Calu3 (cell line): ENCODE results near the gene TIMM50. TPM values are rescaled to one million over a fixed set of nuclear protein-coding genes. Genes with fewer than 3 reads are reported as not detected.
A peak's percentile ranks its signal among the peaks of the same experiment; 100 is the strongest.

Source experiments
- BruUV-seq: library from RNA; stranded (reverse); fragments of 400-500 nt; replicated peaks from 2 replicates; lab custom pipeline; 2021; lab: Mats Ljungman, UMichigan
- CTCF ChIA-PET: fragments of 300-600 bp; sonication (Branson Sonifier 250); formaldehyde crosslinking; loops from one replicate; lab custom pipeline; 2022; ENCODE audit warnings: antibody characterized with exemption; lab: Charles Lee
- DNase-seq: peaks from one replicate; pipeline ENCODE4 v3.0.0; 2022
- H3K27ac Mint-ChIP-seq: one replicate; pipeline ENCODE4 v1.8.0; 2022; ENCODE audit warnings: mixed read lengths; ENCODE audit not compliant: unreplicated experiment
- H3K27me3 Mint-ChIP-seq: one replicate; pipeline ENCODE4 v1.8.0; 2022; ENCODE audit warnings: mixed read lengths; ENCODE audit not compliant: unreplicated experiment
- H3K36me3 Mint-ChIP-seq: one replicate; pipeline ENCODE4 v1.8.0; 2022; ENCODE audit warnings: mild to moderate bottlenecking, moderate library complexity, mixed read lengths; ENCODE audit not compliant: insufficient read depth, unreplicated experiment
- H3K4me1 Mint-ChIP-seq: one replicate; pipeline ENCODE4 v1.8.0; 2022; ENCODE audit warnings: mild to moderate bottlenecking, low read depth, mixed read lengths; ENCODE audit not compliant: unreplicated experiment
- H3K4me3 Mint-ChIP-seq: one replicate; pipeline ENCODE4 v1.8.0; 2022; ENCODE audit warnings: mild to moderate bottlenecking, low read depth, moderate library complexity, mixed read lengths; ENCODE audit not compliant: unreplicated experiment
- H3K9me3 Mint-ChIP-seq: one replicate; pipeline ENCODE4 v1.8.0; 2022; ENCODE audit warnings: low read depth, mixed read lengths; ENCODE audit not compliant: unreplicated experiment
- CTCF ChIP-seq: fragments of 200-600 bp; IDR thresholded peaks from one replicate; pipeline ENCODE4 v1.8.0; 2022; ENCODE audit warnings: antibody characterized with exemption; ENCODE audit not compliant: unreplicated experiment
- intact Hi-C: fragments of 100-400 bp; cut with micrococcal nuclease; formaldehyde crosslinking; loops from one replicate; pipeline ENCODE4 v1.10.0; 2022; ENCODE audit not compliant: unreplicated experiment
- total RNA-seq: library from RNA; stranded (reverse); gene quantifications from 2 replicates; pipeline ENCODE4 v1.2.3, GENCODE V29; 2022

Gene TIMM50
- total RNA-seq, 1 experiment from 2014 or later = 116 TPM

GRCh38 chr19:39506598-39506943, 25.9 kb downstream of the TIMM50 start:
- Mint-ChIP-seq H3K27me3 (peaks cover 74% of the 10 kb centered on the region), H3K9me3 (no peaks in the 10 kb centered on the region), H3K4me1 (no peaks in the 10 kb centered on the region), H3K36me3 (peaks cover 5% of the 10 kb centered on the region), H3K4me3 (peak overlapping the region; percentile 72), H3K27ac (no peak overlapping the region)
- no peak for TF ChIP-seq CTCF
- no TSS peak for BruUV-seq
- no peak for DNase-seq
- CTCF ChIA-PET = interaction anchor here (1.1 kb wide), 1 partner anchor 26 kb away, joined by 4 read pairs; the partner anchor contains the start of gene TIMM50
- intact Hi-C loops = no loop called here

- TF ChIP-seq CTCF = no peak
- H3K9me3 Mint-ChIP-seq = no peaks in the 10 kb centered on the region
- peaks cover 76% of the 10 kb centered on the region for H3K27me3 Mint-ChIP-seq
- H3K4me3 Mint-ChIP-seq = peak overlapping the region; percentile 72
- peaks cover 5% of the 10 kb centered on the region for H3K36me3 Mint-ChIP-seq
- H3K4me1 Mint-ChIP-seq = no peaks in the 10 kb centered on the region
- intact Hi-C loops = no loop called here
- H3K27ac Mint-ChIP-seq = no peak overlapping the region
- peak; percentile 64 for DNase-seq
- CTCF ChIA-PET = interaction anchor here (1.1 kb wide), 1 partner anchor 27 kb away, joined by 4 read pairs; the partner anchor contains the start of gene TIMM50
- no TSS peak for BruUV-seq
These were observed 26.5 kb downstream of the TIMM50 start for GRCh38 chr19:39506944-39507714.

DNA sequence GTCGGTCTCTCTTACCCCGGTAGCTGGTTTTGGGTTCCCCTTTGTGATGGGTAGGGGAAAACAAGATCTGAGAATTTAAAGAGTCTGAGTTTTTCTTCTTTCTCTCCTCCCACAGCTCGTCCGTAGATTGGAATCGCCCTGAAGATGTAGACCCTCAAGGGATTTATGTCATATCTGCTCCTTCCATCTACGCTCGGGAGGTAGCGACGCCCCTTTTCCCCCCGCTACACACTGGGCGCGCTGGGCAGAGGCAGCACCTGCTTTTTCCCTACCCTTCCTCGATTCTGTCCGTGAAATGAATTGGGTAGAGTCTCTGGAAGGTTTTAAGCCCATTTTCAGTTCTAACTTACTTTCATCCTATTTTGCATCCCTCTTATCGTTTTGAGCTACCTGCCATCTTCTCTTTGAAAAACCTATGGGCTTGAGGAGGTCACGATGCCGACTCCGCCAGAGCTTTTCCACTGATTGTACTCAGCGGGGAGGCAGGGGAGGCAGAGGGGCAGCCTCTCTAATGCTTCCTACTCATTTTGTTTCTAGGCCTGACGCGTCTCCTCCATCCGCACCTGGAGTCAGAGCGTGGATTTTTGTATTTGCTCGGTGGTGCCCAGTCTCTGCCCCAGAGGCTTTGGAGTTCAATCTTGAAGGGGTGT, 27.2 kb downstream of the TIMM50 start:
- CTCF ChIA-PET = interaction anchor here (1.1 kb wide), 1 partner anchor 27 kb away, joined by 4 read pairs; the partner anchor contains the start of gene TIMM50
- no TSS peak for BruUV-seq
- no peaks in the 10 kb centered on the region for H3K9me3 Mint-ChIP-seq
- intact Hi-C loops = no loop called here
- H3K27me3 Mint-ChIP-seq = peaks cover 82% of the 10 kb centered on the region
- TF ChIP-seq CTCF = no peak
- peaks cover 5% of the 10 kb centered on the region for H3K36me3 Mint-ChIP-seq
- no peak overlapping the region for H3K27ac Mint-ChIP-seq
- H3K4me3 Mint-ChIP-seq = peak overlapping the region; percentile 72
- no peak for DNase-seq
- H3K4me1 Mint-ChIP-seq = no peaks in the 10 kb centered on the region

DNA sequence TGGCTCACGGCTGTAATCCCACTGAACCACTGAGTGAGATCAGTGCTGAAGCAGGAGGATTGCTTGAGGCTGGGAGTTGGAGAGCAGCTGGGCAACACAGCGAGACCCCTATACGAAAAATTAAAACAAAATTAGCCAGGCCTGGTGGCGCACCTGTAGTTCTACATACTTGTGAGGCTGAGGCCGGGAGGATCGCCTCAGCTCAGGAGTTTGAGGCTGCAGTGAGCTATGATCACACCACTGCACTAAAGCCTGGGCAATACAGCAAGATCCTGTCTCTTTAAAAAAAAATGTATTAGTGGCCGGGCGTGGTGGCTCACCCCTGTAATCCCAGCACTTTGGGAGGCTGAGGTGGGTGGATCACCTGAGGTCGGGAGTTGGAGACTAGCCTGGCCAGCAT, 28.0 kb downstream of the TIMM50 start:
- CTCF ChIA-PET = interaction anchor here (0.7 kb wide), 1 partner anchor 68 kb away, joined by 3 read pairs; no protein-coding TSS in a partner anchor
- no peaks in the 10 kb centered on the region for H3K9me3 Mint-ChIP-seq
- no TSS peak for BruUV-seq
- H3K36me3 Mint-ChIP-seq = peaks cover 5% of the 10 kb centered on the region
- DNase-seq = no peak
- H3K27me3 Mint-ChIP-seq = peaks cover 82% of the 10 kb centered on the region
- intact Hi-C loops = no loop called here
- H3K4me3 Mint-ChIP-seq = no peak overlapping the region
- H3K27ac Mint-ChIP-seq = no peak overlapping the region
- TF ChIP-seq CTCF = no peak
- no peaks in the 10 kb centered on the region for H3K4me1 Mint-ChIP-seq
